GM20431 (cell line): ENCODE measurements around the gene DUSP14.

Experiments used
- in situ Hi-C: fragments of 300-500 bp; cut with MseI, MboI; formaldehyde crosslinking; loops from one replicate; pipeline ENCODE4 v1.15.0; 2020; ENCODE audit warnings: low sequenced_read_pairs; ENCODE audit not compliant: unreplicated experiment

DUSP14 gene

DNA sequence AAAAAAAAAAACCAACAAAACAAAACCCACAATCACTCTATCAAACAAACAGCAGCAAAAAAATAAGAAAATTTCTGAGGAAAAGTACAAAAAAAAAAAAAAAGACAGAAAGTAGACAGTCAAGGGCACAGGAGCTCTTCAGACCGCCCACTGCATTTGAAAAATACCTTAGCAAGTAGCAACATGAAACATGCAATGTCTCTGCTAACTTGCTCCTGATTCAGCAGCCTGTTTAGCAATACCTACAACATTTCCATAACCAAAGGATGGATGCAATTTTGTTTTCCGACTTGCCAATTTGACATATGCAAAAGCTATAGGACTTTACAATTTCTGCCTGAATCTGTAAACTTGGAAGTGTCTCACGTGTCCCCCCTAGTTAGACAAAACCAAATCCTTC is 62.1 kb downstream of the DUSP14 start:
- in situ Hi-C loops, result no loop called here

DNA sequence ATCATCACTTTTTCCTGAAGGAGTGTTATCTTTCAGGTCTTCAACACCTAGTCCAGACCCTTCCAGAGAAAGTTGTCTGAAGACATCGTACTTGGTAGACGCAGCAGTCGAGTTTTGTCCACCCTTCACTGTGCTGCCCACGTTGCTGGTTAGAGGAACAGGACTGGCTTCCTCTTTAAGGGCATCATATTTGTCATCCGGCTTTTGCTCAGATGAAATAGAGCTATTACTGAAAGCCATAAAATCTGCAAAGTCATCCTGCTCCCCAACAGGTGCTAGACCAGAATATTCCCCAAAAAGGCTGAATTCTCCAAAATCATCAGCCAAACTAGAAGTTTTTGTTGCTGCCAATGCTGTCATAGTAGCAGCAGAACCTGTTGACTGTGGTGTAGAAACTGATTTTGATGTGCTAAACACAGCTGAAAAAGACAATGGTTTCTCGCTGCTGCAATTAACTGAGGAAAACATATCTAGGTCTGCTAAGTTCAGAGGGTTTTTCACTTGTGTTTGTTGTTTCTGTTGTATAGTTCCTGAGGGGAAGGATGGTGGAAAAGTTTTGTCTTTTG is 63.8 kb downstream of the DUSP14 start:
- in situ Hi-C loops, result no loop called here

DNA sequence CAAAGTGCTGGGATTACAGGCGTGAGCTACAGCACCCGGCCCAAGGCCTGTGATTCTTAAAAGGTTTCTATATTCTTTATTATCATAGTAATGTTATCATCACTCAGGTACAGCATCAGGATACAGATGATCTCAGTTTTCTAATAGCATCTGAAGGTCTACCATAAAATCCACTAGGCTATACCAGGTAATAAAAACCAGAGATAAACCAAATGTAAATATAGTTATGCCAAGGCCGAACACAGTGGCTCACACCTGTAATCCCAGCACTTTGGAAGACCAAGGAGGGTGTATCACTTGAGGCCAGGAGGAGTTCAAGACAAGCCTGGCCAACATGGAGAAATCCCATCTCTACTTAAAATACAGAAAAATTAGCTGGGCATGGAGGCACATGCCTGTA is 65.7 kb downstream of the DUSP14 start:
- in situ Hi-C loops, result no loop called here

DNA sequence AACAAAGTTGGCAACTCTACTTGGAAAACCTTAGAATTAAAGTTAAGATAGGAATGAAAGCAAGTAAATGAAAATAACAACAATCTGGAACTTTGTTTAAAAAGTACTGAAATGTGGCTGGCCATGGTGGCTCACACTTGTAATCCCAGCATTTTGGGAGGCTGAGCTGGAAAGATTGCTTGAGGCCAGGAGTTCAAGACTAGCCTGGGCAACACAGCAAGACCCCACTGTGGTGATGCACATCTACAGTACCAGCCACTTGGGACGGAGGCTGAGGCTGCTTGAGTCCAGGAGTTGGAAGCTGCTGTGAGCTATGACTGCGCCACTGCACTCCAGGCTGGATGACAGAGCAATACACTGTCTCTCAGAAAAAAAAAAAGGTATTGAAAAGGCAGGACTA is 67.8 kb downstream of the DUSP14 start:
- in situ Hi-C loops, result no loop called here

DNA sequence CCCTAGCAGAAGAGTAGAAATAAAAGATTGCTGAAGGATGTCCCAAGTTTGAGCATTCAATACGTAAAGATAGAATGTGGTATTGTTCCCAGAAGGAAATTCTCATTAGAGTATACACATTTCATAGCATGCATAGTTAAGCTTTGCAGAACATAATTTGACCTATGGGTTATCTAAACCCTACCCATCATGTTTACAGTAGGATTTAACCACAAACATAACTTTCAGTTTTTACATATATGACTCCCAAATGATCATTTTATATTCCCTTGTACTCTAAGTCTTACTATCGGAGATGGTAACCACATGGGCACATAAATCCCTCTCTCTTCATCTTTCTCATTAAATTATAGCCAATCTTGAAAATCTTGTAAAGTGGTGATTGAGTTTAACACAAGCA is 68.6 kb downstream of the DUSP14 start:
- in situ Hi-C loops, result no loop called here

DNA sequence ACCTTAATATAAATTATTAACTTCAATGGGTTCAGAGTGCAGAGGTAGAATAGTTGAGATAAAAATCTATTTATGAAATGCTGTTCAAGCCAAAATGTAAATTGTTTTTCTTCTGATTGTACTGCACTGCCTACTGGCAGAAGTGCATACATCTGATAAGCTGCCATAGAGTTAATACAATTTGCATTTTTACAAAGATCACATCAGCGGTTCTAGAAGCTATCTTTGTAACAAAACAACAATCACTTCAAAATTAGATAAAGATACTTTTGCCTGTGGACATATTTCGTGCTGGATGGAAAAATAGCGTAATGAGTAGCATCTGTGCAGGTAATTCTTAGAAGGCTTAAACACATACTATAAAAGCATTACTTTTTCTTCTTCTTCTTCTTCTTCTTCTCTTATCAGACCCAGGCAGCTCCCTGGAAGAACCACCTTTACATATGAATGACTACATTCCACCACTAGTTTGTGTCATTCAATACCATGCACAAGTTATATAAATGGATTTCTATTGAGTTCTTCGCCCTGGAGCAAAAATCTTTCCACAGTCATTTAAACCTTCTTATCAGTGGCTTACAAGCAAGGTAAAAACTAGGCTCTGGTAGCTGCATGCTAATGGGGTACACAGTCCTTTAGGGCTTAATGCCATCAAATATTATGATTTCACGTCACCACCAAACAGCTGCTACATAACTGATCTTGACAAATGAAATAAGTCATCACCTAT is 72.5 kb downstream of the DUSP14 start:
- in situ Hi-C loops, result no loop called here
